H9 (cell line): Measurements from ENCODE around the gene LRP2. TPM values are rescaled to one million over a fixed set of nuclear protein-coding genes. Genes with fewer than 3 reads are reported as not detected.

Experiments used
- DNase-seq: peaks from one replicate; pipeline ENCODE4 v3.0.0-alpha.2; 2017
- H2AFZ ChIP-seq: one replicate; pipeline ENCODE4 v1.6.1; 2013; ENCODE audit warnings: mild to moderate bottlenecking, low read length, control low read depth, moderate library complexity
- H2AK5ac ChIP-seq: 2 replicates; pipeline ENCODE4 v1.6.1; 2013; ENCODE audit warnings: low read length, control low read depth, mixed read lengths; ENCODE audit not compliant: insufficient read length
- H2BK120ac ChIP-seq: one replicate; pipeline ENCODE4 v1.6.1; 2013; ENCODE audit warnings: low read depth, mild to moderate bottlenecking, low read length, control low read depth, inconsistent platforms; ENCODE audit not compliant: poor library complexity, severe bottlenecking
- H2BK12ac ChIP-seq: 2 replicates; pipeline ENCODE4 v1.6.1; 2013; ENCODE audit warnings: low read length, control low read depth, mixed read lengths, low read depth; ENCODE audit not compliant: insufficient read length
- H2BK15ac ChIP-seq: 2 replicates; pipeline ENCODE4 v1.6.1; 2013; ENCODE audit warnings: low read depth, low read length, control low read depth
- H2BK20ac ChIP-seq: one replicate; pipeline ENCODE4 v1.6.1; 2013; ENCODE audit warnings: low read depth, mild to moderate bottlenecking, low read length, control low read depth, inconsistent platforms; ENCODE audit not compliant: poor library complexity, severe bottlenecking
- H2BK5ac ChIP-seq: 2 replicates; pipeline ENCODE4 v1.6.1; 2013; ENCODE audit warnings: low read length, control low read depth, mixed read lengths; ENCODE audit not compliant: insufficient read length
- H3K14ac ChIP-seq: 2 replicates; pipeline ENCODE4 v1.6.1; 2013; ENCODE audit warnings: low read length, control low read depth; ENCODE audit not compliant: insufficient read depth
- H3K18ac ChIP-seq: 2 replicates; pipeline ENCODE4 v1.6.1; 2013; ENCODE audit warnings: low read depth, mild to moderate bottlenecking, mixed read lengths, low read length, control low read depth; ENCODE audit not compliant: insufficient read length
- H3K23ac ChIP-seq: 2 replicates; pipeline ENCODE4 v1.6.1; 2013; ENCODE audit warnings: low read length, control low read depth, mixed read lengths, low read depth; ENCODE audit not compliant: insufficient read length
- H3K23me2 ChIP-seq: 2 replicates; pipeline ENCODE4 v1.6.1; 2013; ENCODE audit warnings: low read depth, mild to moderate bottlenecking, mixed read lengths, low read length, control low read depth; ENCODE audit not compliant: insufficient read length, poor library complexity, severe bottlenecking
- H3K27ac ChIP-seq: 2 replicates; pipeline ENCODE4 v1.5.1; 2013; ENCODE audit warnings: low read length, control low read depth, mixed read lengths, low read depth; ENCODE audit not compliant: insufficient read length
- H3K27me3 ChIP-seq: 2 replicates; pipeline ENCODE4 v1.6.1; 2013; ENCODE audit warnings: low read length, control low read depth, inconsistent platforms; ENCODE audit not compliant: insufficient read depth
- H3K4ac ChIP-seq: 2 replicates; pipeline ENCODE4 v1.6.1; 2013; ENCODE audit warnings: low read depth, mild to moderate bottlenecking, control low read depth, inconsistent platforms, low read length, moderate library complexity
- H3K4me1 ChIP-seq: 2 replicates; pipeline ENCODE4 v1.6.1; 2013; ENCODE audit warnings: low read length, control low read depth, inconsistent platforms; ENCODE audit not compliant: insufficient read depth
- H3K4me2 ChIP-seq: 2 replicates; pipeline ENCODE4 v1.6.1; 2013; ENCODE audit warnings: low read length, control low read depth, mixed read lengths; ENCODE audit not compliant: insufficient read length, insufficient read depth
- H3K56ac ChIP-seq: 2 replicates; pipeline ENCODE4 v1.6.1; 2013; ENCODE audit warnings: low read depth, mild to moderate bottlenecking, mixed read lengths, low read length, control low read depth; ENCODE audit not compliant: insufficient read length
- H3K79me1 ChIP-seq: 2 replicates; pipeline ENCODE4 v1.6.1; 2013; ENCODE audit warnings: low read depth, mild to moderate bottlenecking, moderate library complexity, low read length, control low read depth, inconsistent platforms; ENCODE audit not compliant: insufficient read depth, poor library complexity, severe bottlenecking
- H3K79me2 ChIP-seq: 2 replicates; pipeline ENCODE4 v1.6.1; 2013; ENCODE audit warnings: low read length, control low read depth, inconsistent platforms; ENCODE audit not compliant: insufficient read depth
- H3K9ac ChIP-seq: 2 replicates; pipeline ENCODE4 v1.6.1; 2013; ENCODE audit warnings: low read length, control low read depth, mixed read lengths; ENCODE audit not compliant: insufficient read length; ENCODE audit errors: extremely low read depth
- H3K9me3 ChIP-seq: one replicate; pipeline ENCODE4 v1.6.1; 2013; ENCODE audit warnings: low read depth, low read length, inconsistent platforms; ENCODE audit not compliant: control insufficient read depth
- H3T11ph ChIP-seq: one replicate; pipeline ENCODE4 v1.6.1; 2013; ENCODE audit warnings: mild to moderate bottlenecking, low read length, control low read depth, inconsistent platforms
- H4K20me1 ChIP-seq: one replicate; pipeline ENCODE4 v1.6.1; 2013; ENCODE audit not compliant: control insufficient read depth, insufficient read length, insufficient read depth
- H4K5ac ChIP-seq: 2 replicates; pipeline ENCODE4 v1.6.1; 2013; ENCODE audit warnings: low read depth, mild to moderate bottlenecking, mixed read lengths, low read length, control low read depth; ENCODE audit not compliant: insufficient read length
- H4K8ac ChIP-seq: replicated peaks from 2 replicates; pipeline ENCODE4 v1.6.1; 2013; ENCODE audit warnings: low read length, control low read depth, mixed read lengths, low read depth; ENCODE audit not compliant: insufficient read length
- H4K91ac ChIP-seq: 2 replicates; pipeline ENCODE4 v1.6.1; 2013; ENCODE audit warnings: low read depth, mild to moderate bottlenecking, moderate library complexity, mixed read lengths, low read length, control low read depth; ENCODE audit not compliant: insufficient read length
- H3K27ac Mint-ChIP-seq, 3 experiments: 2 replicates in 2 of 3; 3 replicates in 1 of 3; pipeline ENCODE4 v1.8.0; 2020 to 2021; ENCODE audit warnings: mixed read lengths in 3 of 3, mild to moderate bottlenecking in 1 of 3, moderate library complexity in 1 of 3
- H3K27me3 Mint-ChIP-seq: 2 replicates; pipeline ENCODE4 v1.8.0; 2021; ENCODE audit warnings: low read depth, mild to moderate bottlenecking, moderate library complexity, mixed read lengths
- H3K36me3 Mint-ChIP-seq, 3 experiments: 2 replicates in 2 of 3; 3 replicates in 1 of 3; pipeline ENCODE4 v1.8.0; 2020 to 2021; ENCODE audit warnings: low read depth in 3 of 3, mixed read lengths in 3 of 3; ENCODE audit not compliant: insufficient read depth in 1 of 3
- H3K4me1 Mint-ChIP-seq, 2 experiments: 2 replicates each; pipeline ENCODE4 v1.8.0; 2020; ENCODE audit warnings: mixed read lengths in 2 of 2
- H3K4me3 Mint-ChIP-seq, 2 experiments: 2 replicates in 1 of 2; 3 replicates in 1 of 2; pipeline ENCODE4 v1.8.0; 2020 to 2021; ENCODE audit warnings: mild to moderate bottlenecking in 2 of 2, mixed read lengths in 2 of 2, moderate library complexity in 1 of 2
- H3K9me3 Mint-ChIP-seq, 2 experiments: 2 replicates in 1 of 2; 3 replicates in 1 of 2; pipeline ENCODE4 v1.8.0; 2020; ENCODE audit warnings: mild to moderate bottlenecking in 2 of 2, mixed read lengths in 2 of 2, moderate library complexity in 1 of 2
- CTCF ChIP-seq: fragments of 200-600 bp; sonication (generic); conservative IDR thresholded peaks from 3 replicates; pipeline ENCODE4 v1.8.0; 2021; ENCODE audit warnings: antibody characterized with exemption, mild to moderate bottlenecking
- WGBS: extraction: QIAGEN DNeasy Blood & Tissue Kit; methylation state at CpG from one replicate; pipeline ENCODE4 v1.1.7; 2013; ENCODE audit warnings: missing lambda C conversion rate, low lambda C conversion rate, mixed read lengths; ENCODE audit not compliant: insufficient read length; ENCODE audit errors: extremely low coverage; 5-methylcytosine and 5-hydroxymethylcytosine counted together
- total RNA-seq: library from RNA; stranded (reverse); gene quantifications from 2 replicates; pipeline ENCODE4 v1.2.1, GENCODE V29; 2021

Gene LRP2
- total RNA-seq, 1 experiment from 2014 or later, result 1.4 TPM

- Histone ChIP-seq H2AK5ac (no peak overlapping the region), H3K18ac (no peak overlapping the region), H3K27ac (no peak overlapping the region), H2BK12ac (no peak overlapping the region), H2BK15ac (no peak overlapping the region), H2BK120ac (no peak overlapping the region), H4K20me1 (no peaks in the 10 kb centered on the region), H2BK5ac (no peak overlapping the region), H3K9me3 (no peaks in the 10 kb centered on the region), H3K14ac (no peak overlapping the region), H3K9ac (no peak overlapping the region), H3K23ac (no peak overlapping the region), H4K8ac (no peak overlapping the region), H3K56ac (no peak overlapping the region), H3K4me2 (no peak overlapping the region), H3K4ac (no peak overlapping the region), H3K79me2 (no peaks in the 10 kb centered on the region), H3K79me1 (no peaks in the 10 kb centered on the region), H3K27me3 (no peaks in the 10 kb centered on the region), H4K5ac (no peak overlapping the region), H3T11ph (no peak overlapping the region), H3K4me1 (no peaks in the 10 kb centered on the region), H3K23me2 (no peaks in the 10 kb centered on the region), H2BK20ac (no peak overlapping the region), H4K91ac (no peak overlapping the region), H2AFZ (no peak overlapping the region)
- peaks cover 8 to 9% of the 10 kb centered on the region in 2 experiments; a peak in 3 of 5 replicates for H3K9me3 Mint-ChIP-seq
- H3K4me3 Mint-ChIP-seq, result no peak overlapping the region
- H3K27ac Mint-ChIP-seq, result no peak overlapping the region
- H3K27me3 Mint-ChIP-seq, result no peaks in the 10 kb centered on the region
- H3K36me3 Mint-ChIP-seq, result no peaks in the 10 kb centered on the region
- no peak for TF ChIP-seq CTCF
- DNase-seq, result no peak
- no CpG with 5 or more reads among the region's 2 CpGs for WGBS
- no peaks in the 10 kb centered on the region for H3K4me1 Mint-ChIP-seq
Observed at GRCh38 chr2:169323841-169324240, 38.5 kb downstream of the LRP2 start.
